HG03442 (cell line): ENCODE measurements around the gene IL18RAP.
A peak's percentile ranks its signal among the peaks of the same experiment; 100 is the strongest.

Experiments used
- ATAC-seq: cut with Tn5 transposase; IDR thresholded peaks from one replicate; pipeline ENCODE4 v1.9.1; 2021; ENCODE audit warnings: mild to moderate bottlenecking, moderate library complexity; ENCODE audit not compliant: unreplicated experiment

Gene IL18RAP

GRCh38 chr2:102422910-102423309 is at the start of gene IL18RAP:
Gene IL18RAP (plus strand): TSS chr2:102423160. CDS start chr2:102423278, 118 bp downstream.
- ATAC-seq: no peak

- no peak for ATAC-seq
Measured at GRCh38 chr2:102376052-102376591, 46.8 kb upstream of the IL18RAP start.

- no peak for ATAC-seq
Measured at GRCh38 chr2:102383722-102384121, 39.2 kb upstream of the IL18RAP start.

GRCh38 chr2:102385522-102385921 is 37.4 kb upstream of the IL18RAP start:
- no peak for ATAC-seq

GRCh38 chr2:102386004-102386403 is 37.0 kb upstream of the IL18RAP start:
- ATAC-seq: no peak

- no peak for ATAC-seq
Measured at GRCh38 chr2:102386867-102387541, 36.0 kb upstream of the IL18RAP start.

GRCh38 chr2:102387763-102388546 is 35.0 kb upstream of the IL18RAP start:
- peak; percentile 60 for ATAC-seq

- ATAC-seq: no peak
Measured at GRCh38 chr2:102391565-102391964, 31.4 kb upstream of the IL18RAP start.

- no peak for ATAC-seq
Measured at GRCh38 chr2:102392096-102392495, 30.9 kb upstream of the IL18RAP start.

GRCh38 chr2:102392942-102393341 is 30.0 kb upstream of the IL18RAP start:
- no peak for ATAC-seq

GRCh38 chr2:102396012-102396411 is 26.9 kb upstream of the IL18RAP start:
- no peak for ATAC-seq

GRCh38 chr2:102397209-102397608 is 25.8 kb upstream of the IL18RAP start:
- no peak for ATAC-seq

- no peak for ATAC-seq
Measured at GRCh38 chr2:102399499-102400141, 23.3 kb upstream of the IL18RAP start.

- no peak for ATAC-seq
Measured at GRCh38 chr2:102401456-102401855, 21.5 kb upstream of the IL18RAP start.

GRCh38 chr2:102401865-102402264 is 21.1 kb upstream of the IL18RAP start:
- ATAC-seq: no peak

GRCh38 chr2:102410952-102411351 is 12.0 kb upstream of the IL18RAP start:
- ATAC-seq: no peak

GRCh38 chr2:102412199-102412598 is 10.8 kb upstream of the IL18RAP start:
- no peak for ATAC-seq

- ATAC-seq: peak; percentile 44
Measured at GRCh38 chr2:102417946-102418345, 5.0 kb upstream of the IL18RAP start.

GRCh38 chr2:102418421-102418961 is 4.5 kb upstream of the IL18RAP start:
- ATAC-seq: peak; percentile 87

GRCh38 chr2:102420290-102420689 is 2.7 kb upstream of the IL18RAP start:
- ATAC-seq: no peak
